GM21423 (cell line): Measurements from ENCODE around the gene CNST.
"Not testable (repeated sequence)": the region's sequence is repeated elsewhere in the genome, so short reads cannot be mapped to it uniquely, and the experiment has no call there.

Experiments used
- ATAC-seq: cut with Tn5 transposase; IDR thresholded peaks from one replicate; pipeline ENCODE4 v1.9.1; 2021; ENCODE audit warnings: mild to moderate bottlenecking, moderate library complexity; ENCODE audit not compliant: unreplicated experiment

Gene CNST

GRCh38 chr1:246617768-246618167, 51.5 kb downstream of the CNST start:
- no peak for ATAC-seq

- no peak for ATAC-seq
Measured at GRCh38 chr1:246618240-246618808, 52.1 kb downstream of the CNST start.

- ATAC-seq: no peak
Measured at GRCh38 chr1:246622035-246622652, 55.9 kb downstream of the CNST start.

GRCh38 chr1:246624091-246624490, 57.8 kb downstream of the CNST start:
- no peak for ATAC-seq

GRCh38 chr1:246629030-246629429, 62.8 kb downstream of the CNST start:
- ATAC-seq: peak; percentile 91

- ATAC-seq: no peak
Measured at GRCh38 chr1:246629976-246630375, 63.7 kb downstream of the CNST start.

GRCh38 chr1:246631426-246631825, 65.2 kb downstream of the CNST start:
- ATAC-seq: no peak

- no peak for ATAC-seq
Measured at GRCh38 chr1:246632281-246633168, 66.3 kb downstream of the CNST start.

GRCh38 chr1:246634659-246635058, 68.4 kb downstream of the CNST start:
- not testable (repeated sequence) for ATAC-seq

GRCh38 chr1:246638941-246639655, 72.8 kb downstream of the CNST start:
- ATAC-seq: no peak

GRCh38 chr1:246639732-246640131, 73.5 kb downstream of the CNST start:
- no peak for ATAC-seq

- no peak for ATAC-seq
Measured at GRCh38 chr1:246640747-246641146, 74.5 kb downstream of the CNST start.

GRCh38 chr1:246641394-246641793, 75.1 kb downstream of the CNST start:
- ATAC-seq: no peak

GRCh38 chr1:246642719-246643118, 76.5 kb downstream of the CNST start:
- no peak for ATAC-seq

GRCh38 chr1:246647113-246647512, 80.9 kb downstream of the CNST start:
- ATAC-seq: no peak

GRCh38 chr1:246647513-246647912, 81.3 kb downstream of the CNST start:
- no peak for ATAC-seq

GRCh38 chr1:246651012-246651695, 84.9 kb downstream of the CNST start:
- ATAC-seq: no peak

- ATAC-seq: no peak
Measured at GRCh38 chr1:246658567-246658966, 92.3 kb downstream of the CNST start.

- no peak for ATAC-seq
Measured at GRCh38 chr1:246659594-246660140, 93.4 kb downstream of the CNST start.

GRCh38 chr1:246661451-246661850, 95.2 kb downstream of the CNST start:
- no peak for ATAC-seq
